Thymus (tissue), 11 donors: ENCODE measurements around the gene REELD1. TPM values are rescaled to one million over a fixed set of nuclear protein-coding genes. Genes with fewer than 3 reads are reported as not detected.

Experiments
- DNase-seq, 9 donors: peaks; one replicate each; pipeline ENCODE4 v3.0.0-alpha.2; 2013; ENCODE audit warnings: low spot score in 9 of 9, low read depth in 6 of 9, missing footprints in 1 of 9
- H3K27ac ChIP-seq, 2 donors: one replicate each; pipeline ENCODE4 v1.5.1; 2013; ENCODE audit warnings: control low read depth in 1 of 2, low read depth in 1 of 2, low read length in 1 of 2, mild to moderate bottlenecking in 1 of 2, moderate library complexity in 1 of 2
- H3K27me3 ChIP-seq, 2 donors: one replicate each; pipeline ENCODE4 v1.5.1; 2013; ENCODE audit warnings: low read length in 1 of 2; ENCODE audit not compliant: control insufficient read depth in 2 of 2, insufficient read depth in 1 of 2
- H3K36me3 ChIP-seq, 2 donors: one replicate each; pipeline ENCODE4 v1.5.1; 2013; ENCODE audit warnings: low read length in 1 of 2, mild to moderate bottlenecking in 1 of 2, moderate library complexity in 1 of 2; ENCODE audit not compliant: control insufficient read depth in 2 of 2, insufficient read depth in 2 of 2
- H3K4me1 ChIP-seq, 2 donors: one replicate each; pipeline ENCODE4 v1.5.1; 2013; ENCODE audit warnings: low read length in 2 of 2; ENCODE audit not compliant: control insufficient read depth in 2 of 2, insufficient read depth in 2 of 2
- H3K4me3 ChIP-seq, 2 donors: one replicate each; pipeline ENCODE4 v1.5.1; 2013; ENCODE audit warnings: low read length in 2 of 2, control low read depth in 1 of 2, mild to moderate bottlenecking in 1 of 2
- H3K9me3 ChIP-seq, 2 donors: one replicate each; pipeline ENCODE4 v1.5.1; 2013; ENCODE audit warnings: low read length in 1 of 2, mild to moderate bottlenecking in 1 of 2; ENCODE audit not compliant: control insufficient read depth in 2 of 2, insufficient read depth in 1 of 2
- WGBS: extraction: QIAGEN DNeasy Blood & Tissue Kit; methylation state at CpG from one replicate; pipeline ENCODE4 v1.1.7; 2013; 5-methylcytosine and 5-hydroxymethylcytosine counted together
- polyA plus RNA-seq: library from polyadenylated mRNA; stranded (reverse); fragments of 200-250 nt; gene quantifications from one replicate; pipeline ENCODE4 v1.2.3, GENCODE V29; 2013
- total RNA-seq: library from RNA; stranded (reverse); fragments of 120-200 nt; gene quantifications from one replicate; pipeline ENCODE4 v1.2.4, GENCODE V29; 2013
- donor health status: healthy.

The REELD1 gene
- total and polyA plus RNA-seq, 2 donors: 0.05 to 1.4 TPM

DNA sequence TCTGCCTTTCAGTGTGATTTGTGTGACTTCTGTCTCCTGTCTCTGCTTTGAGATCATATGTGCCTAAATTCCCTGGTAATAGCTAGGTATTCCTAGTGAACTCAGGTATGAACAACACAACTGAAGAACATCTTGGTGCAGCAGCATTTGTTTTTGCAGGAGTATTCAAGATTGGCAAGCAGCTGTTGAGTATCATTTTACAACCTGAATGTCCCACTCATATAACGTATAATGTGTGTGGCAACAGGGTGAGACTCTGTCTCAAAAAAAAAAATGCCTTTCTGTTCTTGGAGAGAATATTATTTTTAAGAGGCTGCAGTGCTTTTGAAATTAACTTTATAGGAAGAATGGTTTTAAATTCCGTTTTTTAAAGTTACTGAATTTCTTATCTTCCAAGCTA lies 31.1 kb upstream of the REELD1 start:
- H3K27me3 ChIP-seq: no peaks in the 10 kb centered on the region
- no peak overlapping the region for H3K4me3 ChIP-seq
- 98% methylated on average over 2 of the region's 2 CpGs for WGBS
- H3K9me3 ChIP-seq: no peaks in the 10 kb centered on the region
- H3K4me1 ChIP-seq: no peaks in the 10 kb centered on the region
- no peak overlapping the region for H3K27ac ChIP-seq
- no peak for DNase-seq
- H3K36me3 ChIP-seq: peaks cover 8 to 42% of the 10 kb centered on the region in 2 donors

GRCh38 chr4:146186041-146186440 lies 28.3 kb upstream of the REELD1 start:
- no peaks in the 10 kb centered on the region for H3K4me1 ChIP-seq
- H3K27me3 ChIP-seq: no peaks in the 10 kb centered on the region
- H3K9me3 ChIP-seq: no peaks in the 10 kb centered on the region
- WGBS: 98% methylated on average over 4 of the region's 4 CpGs
- DNase-seq: no peak
- no peak overlapping the region for H3K27ac ChIP-seq
- peaks cover 16 to 59% of the 10 kb centered on the region in 2 donors for H3K36me3 ChIP-seq
- no peak overlapping the region for H3K4me3 ChIP-seq

GRCh38 chr4:146186596-146186995 lies 27.7 kb upstream of the REELD1 start:
- Histone ChIP-seq H3K27ac (no peak overlapping the region), H3K27me3 (no peaks in the 10 kb centered on the region), H3K4me3 (no peak overlapping the region), H3K4me1 (no peaks in the 10 kb centered on the region), H3K36me3 (peaks cover 16 to 65% of the 10 kb centered on the region in 2 donors), H3K9me3 (no peaks in the 10 kb centered on the region)
- 98% methylated on average over 3 of the region's 3 CpGs for WGBS
- DNase-seq: no peak

- WGBS: 96% methylated on average over 2 of the region's 2 CpGs
- DNase-seq: no peak
- no peak overlapping the region for H3K4me3 ChIP-seq
- H3K27ac ChIP-seq: no peak overlapping the region
- H3K27me3 ChIP-seq: no peaks in the 10 kb centered on the region
- peaks cover 17 to 56% of the 10 kb centered on the region in 2 donors for H3K36me3 ChIP-seq
- no peaks in the 10 kb centered on the region for H3K9me3 ChIP-seq
- no peaks in the 10 kb centered on the region for H3K4me1 ChIP-seq
These were observed 23.9 kb upstream of the REELD1 start for GRCh38 chr4:146190456-146190855.

DNA sequence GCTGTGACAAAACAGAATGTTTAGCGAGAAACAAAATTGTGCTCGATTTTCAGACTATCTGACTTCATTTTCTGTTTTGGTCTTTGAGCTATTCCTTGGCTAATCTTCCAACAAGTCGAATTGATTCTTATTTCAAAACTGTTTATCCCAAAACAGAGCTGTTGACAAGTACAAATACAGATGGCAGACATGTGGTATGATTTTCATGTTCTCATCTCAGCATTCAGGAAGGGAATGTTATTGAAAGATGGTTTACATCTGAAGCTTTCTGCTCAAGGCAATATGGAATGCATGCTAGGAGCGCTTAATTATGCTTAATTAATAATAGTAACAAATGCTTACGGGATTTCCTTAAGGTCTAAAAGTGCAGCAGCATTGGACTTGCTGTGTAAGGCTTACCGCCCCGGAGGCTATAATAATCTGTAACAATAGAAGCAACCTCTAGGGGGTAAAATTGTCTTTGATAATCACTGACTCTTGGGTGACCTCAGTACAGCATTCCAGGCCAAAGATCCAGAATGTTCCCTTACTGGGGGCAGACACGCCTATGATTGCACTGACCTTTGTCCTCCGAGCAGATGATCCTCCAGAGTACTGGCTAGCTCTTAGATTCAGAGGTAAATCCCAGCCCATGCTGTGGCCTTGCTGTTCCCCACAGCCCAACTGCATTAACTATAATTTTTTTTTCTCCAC lies 22.4 kb upstream of the REELD1 start:
- Histone ChIP-seq H3K4me1 (no peaks in the 10 kb centered on the region), H3K27me3 (no peaks in the 10 kb centered on the region), H3K36me3 (peaks cover 17 to 48% of the 10 kb centered on the region in 2 donors), H3K9me3 (no peaks in the 10 kb centered on the region), H3K27ac (no peak overlapping the region), H3K4me3 (no peak overlapping the region)
- no peak for DNase-seq
- WGBS: 97% methylated on average over 9 of the region's 9 CpGs

DNA sequence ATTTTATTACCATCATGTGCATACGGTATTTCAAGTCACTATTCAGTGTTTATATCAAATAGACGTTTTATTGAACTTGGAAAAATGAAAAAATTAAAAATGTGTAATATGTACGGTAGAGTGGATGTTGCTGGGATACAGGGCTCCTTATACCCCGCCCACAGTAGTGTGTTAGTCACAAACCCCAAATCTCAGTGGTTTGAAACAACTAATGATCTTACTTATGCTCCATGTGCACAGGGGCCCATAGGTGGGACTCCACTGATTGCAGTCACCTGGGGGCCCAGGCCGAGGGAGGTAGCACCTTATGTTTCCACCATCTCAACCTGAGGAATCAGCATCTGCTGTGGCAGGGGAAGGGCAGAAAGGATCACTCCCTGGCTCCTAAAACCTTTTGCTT lies 20.7 kb upstream of the REELD1 start:
- WGBS: 95% methylated on average over 5 of the region's 5 CpGs
- no peak for DNase-seq
- no peak overlapping the region for H3K4me3 ChIP-seq

DNA sequence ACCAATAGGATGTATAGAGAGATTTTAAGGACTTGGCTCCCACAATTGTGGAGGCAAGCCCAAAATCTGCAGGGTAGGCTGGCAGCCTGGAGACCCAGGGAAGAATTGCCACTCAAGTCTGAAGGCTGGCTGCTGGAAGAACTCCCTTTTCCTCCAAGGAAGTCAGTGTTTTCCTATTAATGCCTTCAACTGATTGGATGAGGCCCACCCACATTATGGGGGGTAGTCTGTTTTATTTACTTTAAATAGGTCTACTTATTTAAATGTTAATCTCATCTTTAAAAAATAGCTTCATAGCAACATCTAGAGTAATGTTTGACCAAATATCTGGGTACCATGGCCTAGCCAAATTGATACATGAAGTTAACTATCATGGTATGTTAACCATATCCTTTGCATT lies 20.1 kb upstream of the REELD1 start:
- Histone ChIP-seq H3K4me1 (no peaks in the 10 kb centered on the region), H3K36me3 (peaks cover 14 to 29% of the 10 kb centered on the region in 2 donors), H3K27me3 (no peaks in the 10 kb centered on the region), H3K27ac (no peak overlapping the region), H3K9me3 (no peaks in the 10 kb centered on the region), H3K4me3 (no peak overlapping the region)
- no peak for DNase-seq

More for the DNA sequence above, 20.7 kb upstream of the REELD1 start:
- Histone ChIP-seq H3K4me1 (no peaks in the 10 kb centered on the region), H3K36me3 (peaks cover 14 to 34% of the 10 kb centered on the region in 2 donors), H3K27me3 (no peaks in the 10 kb centered on the region), H3K9me3 (no peaks in the 10 kb centered on the region), H3K27ac (no peak overlapping the region)

GRCh38 chr4:146202665-146203064 lies 11.7 kb upstream of the REELD1 start:
- Histone ChIP-seq H3K4me3 (no peak overlapping the region), H3K27ac (no peak overlapping the region), H3K4me1 (no peaks in the 10 kb centered on the region), H3K36me3 (no peaks in the 10 kb centered on the region), H3K27me3 (no peaks in the 10 kb centered on the region), H3K9me3 (no peaks in the 10 kb centered on the region)
- no peak for DNase-seq
- WGBS: 90% methylated on average over 2 of the region's 2 CpGs

GRCh38 chr4:146207410-146207809 lies 6.9 kb upstream of the REELD1 start:
- Histone ChIP-seq H3K27me3 (no peaks in the 10 kb centered on the region), H3K4me3 (no peak overlapping the region), H3K9me3 (no peaks in the 10 kb centered on the region), H3K27ac (no peak overlapping the region), H3K36me3 (no peaks in the 10 kb centered on the region), H3K4me1 (no peaks in the 10 kb centered on the region)
- DNase-seq: no peak
- 89% methylated on average over 5 of the region's 5 CpGs for WGBS
